Aorta (tissue), 5 donors: Measurements from ENCODE around the gene CACNG3. TPM values are rescaled to one million over a fixed set of nuclear protein-coding genes. Genes with fewer than 3 reads are reported as not detected.
A peak's percentile ranks its signal among the peaks of the same experiment; 100 is the strongest.

ENCODE experiments used
- ATAC-seq: fragments of 200-7000 bp; cut with Tn5 transposase; one replicate; pipeline ENCODE4 v1.9.1; 2022; ENCODE audit warnings: moderate library complexity; ENCODE audit not compliant: low FRiP score
- DNase-seq, 2 donors: peaks; one replicate each; pipeline ENCODE4 v3.0.0-alpha.2; 2020
- H3K27ac ChIP-seq, 2 donors: one replicate each; pipeline ENCODE4 v1.5.1; 2013; ENCODE audit warnings: low read length in 2 of 2, mild to moderate bottlenecking in 2 of 2, moderate library complexity in 2 of 2, control low read depth in 1 of 2, inconsistent platforms in 1 of 2, low read depth in 1 of 2
- H3K27me3 ChIP-seq, 2 donors: one replicate each; pipeline ENCODE4 v1.6.1; 2013; ENCODE audit warnings: control low read depth in 1 of 2, low read length in 1 of 2, mild to moderate bottlenecking in 1 of 2, moderate library complexity in 1 of 2; ENCODE audit not compliant: insufficient read depth in 2 of 2, control insufficient read depth in 1 of 2
- H3K36me3 ChIP-seq, 2 donors: one replicate each; pipeline ENCODE4 v1.6.1; 2013; ENCODE audit warnings: control low read depth in 1 of 2, low read length in 1 of 2, mild to moderate bottlenecking in 1 of 2; ENCODE audit not compliant: insufficient read depth in 2 of 2, control insufficient read depth in 1 of 2
- H3K4me1 ChIP-seq, 2 donors: one replicate each; pipeline ENCODE4 v1.6.1; 2013; ENCODE audit warnings: low read length in 2 of 2, control low read depth in 1 of 2, mild to moderate bottlenecking in 1 of 2, moderate library complexity in 1 of 2; ENCODE audit not compliant: insufficient read depth in 2 of 2, control insufficient read depth in 1 of 2
- H3K4me3 ChIP-seq, 2 donors: one replicate each; pipeline ENCODE4 v1.5.1; 2013; ENCODE audit warnings: low read length in 2 of 2, control low read depth in 1 of 2, mild to moderate bottlenecking in 1 of 2
- H3K9me3 ChIP-seq: one replicate; pipeline ENCODE4 v1.6.1; 2013; ENCODE audit warnings: mild to moderate bottlenecking, low read length; ENCODE audit not compliant: control insufficient read depth
- WGBS, 2 donors: extraction: QIAGEN DNeasy Blood & Tissue Kit; methylation state at CpG; one replicate each; pipeline ENCODE4 v1.1.7; 2013; 5-methylcytosine and 5-hydroxymethylcytosine counted together
- intact Hi-C, 2 donors: fragments of 100-400 bp; cut with DNase I; formaldehyde crosslinking; loops; one replicate each; pipeline versions ENCODE4 v1.14.2 to v1.15.0; 2022
- long read RNA-seq, 2 donors: library from polyadenylated mRNA; unstranded; transcript quantifications; one replicate each; pipeline ENCODE4 v2.0.0, GENCODE V29; 2020 to 2021
- polyA plus RNA-seq, 2 donors: library from polyadenylated mRNA; stranded (reverse); fragments of 200-250 nt; gene quantifications; one replicate each; pipeline ENCODE4 v1.2.3, GENCODE V29; 2013
- total RNA-seq, 2 donors: library from RNA; stranded (reverse); fragmentation: NEBNext Ultra II Directional; extraction: Animal tissue kit (Norgen Biotek cat#: 25700); gene quantifications; one replicate each; pipeline ENCODE4 v1.2.1, GENCODE V29; 2021
- donor health status: healthy with polysubstance abuse.
- donor health status: Bipolar disorder and iron deficiency.
- donor health status: DM: no; HTN: no; CAD: no.
- donor health status: DM: no; HTN: no; CAD: no.
- donor health status: DM: yes; HTN: yes; CAD: no.

The CACNG3 gene
- total RNA-seq = not detected
- not detected for polyA plus RNA-seq
- long read RNA-seq, donor 1 = 0 reads
- long read RNA-seq, donor 2 = 0 reads

- H3K4me1 ChIP-seq = no peaks in the 10 kb centered on the region
- DNase-seq (peak; percentile 48 to 76), ATAC-seq (no peak)
- H3K4me3 ChIP-seq = no peak within 1 kb of the TSS
- no peak within 1 kb of the TSS for H3K27ac ChIP-seq
- 2 to 3% methylated on average over 46 to 54 of the region's 54 CpGs for WGBS, 2 donors
- peaks cover 3% of the 10 kb centered on the region for H3K9me3 ChIP-seq
- intact Hi-C loops = no loop called here
- peaks cover 0 to 1% of the 10 kb centered on the region in 2 donors for H3K27me3 ChIP-seq
- H3K36me3 ChIP-seq = no peaks in the 10 kb centered on the region
Measured at GRCh38 chr16:24255456-24256371, at the start of gene CACNG3. Gene CACNG3 (plus strand): TSS chr16:24256335. CDS start chr16:24256755, 420 bp downstream.

GRCh38 chr16:24206926-24207325 is 49.2 kb upstream of the CACNG3 start:
- WGBS, 2 donors = 75 to 78% methylated on average over 3 of the region's 3 CpGs
- H3K4me3 ChIP-seq = no peak overlapping the region
- ATAC-seq = no peak
- no peaks in the 10 kb centered on the region for H3K36me3 ChIP-seq
- no peak for DNase-seq
- H3K4me1 ChIP-seq = no peaks in the 10 kb centered on the region
- intact Hi-C loops = no loop called here
- H3K27ac ChIP-seq = no peak overlapping the region
- H3K9me3 ChIP-seq = no peaks in the 10 kb centered on the region
- H3K27me3 ChIP-seq = no peaks in the 10 kb centered on the region

GRCh38 chr16:24208710-24209109 is 47.4 kb upstream of the CACNG3 start:
- DNase-seq = no peak
- no peak for ATAC-seq
- intact Hi-C loops = no loop called here
- H3K4me1 ChIP-seq = no peaks in the 10 kb centered on the region
- H3K9me3 ChIP-seq = no peaks in the 10 kb centered on the region
- no peak overlapping the region for H3K4me3 ChIP-seq
- H3K36me3 ChIP-seq = no peaks in the 10 kb centered on the region
- no peaks in the 10 kb centered on the region for H3K27me3 ChIP-seq
- H3K27ac ChIP-seq = no peak overlapping the region
- 27 to 33% methylated on average over 5 of the region's 5 CpGs for WGBS, 2 donors

GRCh38 chr16:24214992-24215391 is 41.1 kb upstream of the CACNG3 start:
- intact Hi-C loops = no loop called here
- H3K4me1 ChIP-seq = no peaks in the 10 kb centered on the region
- H3K9me3 ChIP-seq = no peaks in the 10 kb centered on the region
- no peaks in the 10 kb centered on the region for H3K36me3 ChIP-seq
- ATAC-seq (no peak), DNase-seq (no peak)
- no peak overlapping the region for H3K27ac ChIP-seq
- 80 to 83% methylated on average over 3 of the region's 3 CpGs for WGBS, 2 donors
- no peaks in the 10 kb centered on the region for H3K27me3 ChIP-seq
- no peak overlapping the region for H3K4me3 ChIP-seq

- DNase-seq (no peak), ATAC-seq (no peak)
- Histone ChIP-seq H3K27ac (no peak overlapping the region), H3K36me3 (no peaks in the 10 kb centered on the region), H3K4me1 (no peaks in the 10 kb centered on the region), H3K4me3 (no peak overlapping the region), H3K27me3 (no peaks in the 10 kb centered on the region), H3K9me3 (no peaks in the 10 kb centered on the region)
- intact Hi-C loops = no loop called here
Measured at GRCh38 chr16:24216961-24217360, 39.2 kb upstream of the CACNG3 start.

- intact Hi-C loops = no loop called here
- ATAC-seq = no peak
- no peaks in the 10 kb centered on the region for H3K27me3 ChIP-seq
- H3K4me1 ChIP-seq = no peaks in the 10 kb centered on the region
- 57 to 64% methylated on average over 3 of the region's 3 CpGs for WGBS, 2 donors
- no peaks in the 10 kb centered on the region for H3K36me3 ChIP-seq
- no peak for DNase-seq
- no peaks in the 10 kb centered on the region for H3K9me3 ChIP-seq
- no peak overlapping the region for H3K4me3 ChIP-seq
- no peak overlapping the region for H3K27ac ChIP-seq
Measured at GRCh38 chr16:24217461-24217860, 38.7 kb upstream of the CACNG3 start.

- no peaks in the 10 kb centered on the region for H3K4me1 ChIP-seq
- H3K27ac ChIP-seq = no peak overlapping the region
- no peaks in the 10 kb centered on the region for H3K36me3 ChIP-seq
- H3K27me3 ChIP-seq = no peaks in the 10 kb centered on the region
- 83% methylated on average over 4 of the region's 4 CpGs for WGBS, 2 donors
- no peak for DNase-seq
- no peaks in the 10 kb centered on the region for H3K9me3 ChIP-seq
- no peak for ATAC-seq
- intact Hi-C loops = no loop called here
- H3K4me3 ChIP-seq = no peak overlapping the region
Measured at GRCh38 chr16:24218299-24218698, 37.8 kb upstream of the CACNG3 start.

GRCh38 chr16:24221219-24221618 is 34.9 kb upstream of the CACNG3 start:
- no peak overlapping the region for H3K27ac ChIP-seq
- no peak overlapping the region for H3K4me3 ChIP-seq
- 85 to 92% methylated on average over 2 of the region's 2 CpGs for WGBS, 2 donors
- H3K27me3 ChIP-seq = no peaks in the 10 kb centered on the region
- H3K36me3 ChIP-seq = no peaks in the 10 kb centered on the region
- no peaks in the 10 kb centered on the region for H3K4me1 ChIP-seq
- intact Hi-C loops = no loop called here
- no peak for ATAC-seq
- no peak for DNase-seq
- H3K9me3 ChIP-seq = no peaks in the 10 kb centered on the region

GRCh38 chr16:24228514-24228913 is 27.6 kb upstream of the CACNG3 start:
- Histone ChIP-seq H3K36me3 (no peaks in the 10 kb centered on the region), H3K9me3 (no peaks in the 10 kb centered on the region), H3K4me3 (no peak overlapping the region), H3K4me1 (no peaks in the 10 kb centered on the region), H3K27ac (no peak overlapping the region), H3K27me3 (no peaks in the 10 kb centered on the region)
- WGBS, 2 donors = 82 to 83% methylated on average over 7 of the region's 7 CpGs
- no peak for DNase-seq
- ATAC-seq = no peak
- intact Hi-C loops = no loop called here
